ENCODE data around the gene AEBP2.

DNA sequence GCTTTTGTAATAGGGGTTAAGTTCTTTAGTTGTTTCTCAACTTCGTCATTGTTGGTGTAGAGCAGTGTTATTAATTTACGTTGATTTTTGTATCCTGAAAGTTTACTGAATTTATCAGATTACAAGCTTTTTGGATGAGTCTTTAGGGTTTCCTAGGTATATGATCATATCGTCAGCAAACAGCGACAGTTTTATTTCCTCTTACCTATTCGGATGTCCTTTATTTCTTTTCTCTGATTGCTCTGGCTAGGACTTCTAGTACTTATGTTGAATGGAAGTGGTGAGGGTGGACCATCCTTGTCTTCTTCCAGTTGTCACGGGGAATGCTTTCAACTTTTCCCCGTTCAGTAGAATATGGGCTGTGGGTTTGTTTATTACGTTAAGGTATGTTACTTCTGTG lies 37.8 kb downstream of the AEBP2 start:
- TF ChIP-seq, protein P1, sequence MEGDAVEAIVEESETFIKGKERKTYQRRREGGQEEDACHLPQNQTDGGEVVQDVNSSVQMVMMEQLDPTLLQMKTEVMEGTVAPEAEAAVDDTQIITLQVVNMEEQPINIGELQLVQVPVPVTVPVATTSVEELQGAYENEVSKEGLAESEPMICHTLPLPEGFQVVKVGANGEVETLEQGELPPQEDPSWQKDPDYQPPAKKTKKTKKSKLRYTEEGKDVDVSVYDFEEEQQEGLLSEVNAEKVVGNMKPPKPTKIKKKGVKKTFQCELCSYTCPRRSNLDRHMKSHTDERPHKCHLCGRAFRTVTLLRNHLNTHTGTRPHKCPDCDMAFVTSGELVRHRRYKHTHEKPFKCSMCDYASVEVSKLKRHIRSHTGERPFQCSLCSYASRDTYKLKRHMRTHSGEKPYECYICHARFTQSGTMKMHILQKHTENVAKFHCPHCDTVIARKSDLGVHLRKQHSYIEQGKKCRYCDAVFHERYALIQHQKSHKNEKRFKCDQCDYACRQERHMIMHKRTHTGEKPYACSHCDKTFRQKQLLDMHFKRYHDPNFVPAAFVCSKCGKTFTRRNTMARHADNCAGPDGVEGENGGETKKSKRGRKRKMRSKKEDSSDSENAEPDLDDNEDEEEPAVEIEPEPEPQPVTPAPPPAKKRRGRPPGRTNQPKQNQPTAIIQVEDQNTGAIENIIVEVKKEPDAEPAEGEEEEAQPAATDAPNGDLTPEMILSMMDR (IDR thresholded peaks at IDR 0.05) = no peak
- no peak for TF ChIP-seq POLR2A (IDR thresholded peaks at IDR 0.05)

Data from body of pancreas (tissue), 4 donors.